NCI-H69 (cell line): ENCODE data around the gene PPFIA3.
A peak's percentile ranks its signal among the peaks of the same experiment; 100 is the strongest.
"Not testable (repeated sequence)": the region's sequence is repeated elsewhere in the genome, so short reads cannot be mapped to it uniquely, and the experiment has no call there.

Experiments
- DNase-seq: peaks from one replicate; lab custom pipeline; 2025; lab: John Stamatoyannopoulos, UW

The PPFIA3 gene

GRCh38 chr19:49103331-49104085 lies 15.8 kb upstream of the PPFIA3 start:
- DNase-seq = no peak

GRCh38 chr19:49104229-49104864 lies 15.0 kb upstream of the PPFIA3 start:
- no peak for DNase-seq

DNA sequence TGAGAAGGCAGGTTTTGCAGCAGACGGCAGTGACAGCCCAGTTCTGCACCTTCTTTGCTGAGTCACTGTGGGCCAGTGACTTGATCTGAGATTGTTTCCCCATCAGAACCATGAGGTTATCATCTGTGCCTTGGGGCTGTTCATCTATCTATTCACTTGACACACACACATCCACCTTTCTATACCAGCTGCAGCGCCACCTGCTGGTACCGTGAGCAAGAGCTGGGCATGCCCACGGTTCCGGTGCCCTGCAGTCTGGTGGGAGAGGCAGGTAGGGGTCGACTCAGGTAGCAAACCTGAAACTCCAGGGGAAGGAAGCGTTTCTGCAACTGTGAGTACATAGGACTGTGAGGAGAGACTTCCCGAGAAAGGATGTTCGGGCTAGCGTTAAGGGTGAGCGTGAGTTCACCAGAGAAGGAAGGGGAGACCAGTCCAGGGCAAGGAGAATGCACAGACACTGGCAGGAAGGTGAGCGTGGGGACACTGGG lies 12.7 kb upstream of the PPFIA3 start:
- DNase-seq = peak; percentile 59

- DNase-seq = no peak
Observed at GRCh38 chr19:49107625-49108459, 11.5 kb upstream of the PPFIA3 start.

DNA sequence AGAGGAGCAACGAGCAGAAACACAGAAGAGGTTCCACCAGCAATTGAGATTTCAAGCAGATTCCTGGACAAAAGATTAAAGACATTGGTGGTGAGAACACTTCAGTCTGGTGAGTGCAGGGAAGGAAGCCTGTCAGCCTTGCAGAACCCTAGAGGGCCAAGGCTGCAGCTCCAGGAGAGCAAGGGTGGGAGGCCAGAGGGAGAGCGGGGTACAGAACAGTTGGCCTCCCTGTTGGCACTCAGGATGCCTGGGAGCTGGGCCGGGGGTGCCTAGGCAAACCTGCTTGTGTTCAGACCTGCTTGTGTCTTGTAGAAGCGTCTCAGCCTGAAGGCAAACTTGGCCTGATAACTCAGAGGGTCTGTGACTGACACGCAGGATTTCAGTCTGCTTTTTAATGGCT lies 10.3 kb upstream of the PPFIA3 start:
- DNase-seq = no peak

DNA sequence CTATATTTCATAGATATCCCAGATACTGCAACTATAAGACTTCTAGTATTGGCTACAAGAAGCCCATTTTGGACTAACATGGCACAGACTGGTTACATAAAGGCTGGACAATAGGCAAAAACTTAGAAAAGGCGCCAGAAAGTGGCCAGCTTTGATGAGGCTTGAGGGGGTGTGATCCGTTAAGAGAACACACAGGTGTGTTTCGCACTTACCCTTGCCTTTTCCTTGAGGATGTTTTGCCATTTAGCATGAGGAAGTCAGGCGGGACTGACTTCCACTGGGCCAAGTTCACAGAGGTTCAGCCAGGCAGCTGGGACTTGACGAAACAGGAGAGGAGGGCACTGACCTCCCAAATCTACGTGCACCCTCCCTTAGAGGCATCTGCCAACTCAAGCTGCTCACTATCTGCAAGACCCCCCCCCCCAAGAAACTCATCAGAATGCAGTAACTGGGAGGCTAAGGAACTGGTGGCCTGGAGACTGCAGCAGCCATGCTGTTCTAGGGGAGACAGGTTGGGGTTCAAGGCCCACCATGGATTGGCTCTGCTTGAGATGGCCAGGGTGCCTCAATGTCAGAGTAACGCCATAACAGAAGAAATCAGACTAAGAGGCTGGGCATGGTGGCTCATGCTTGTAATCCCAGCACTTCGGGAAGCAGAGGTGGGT lies 9.6 kb upstream of the PPFIA3 start:
- no peak for DNase-seq

DNA sequence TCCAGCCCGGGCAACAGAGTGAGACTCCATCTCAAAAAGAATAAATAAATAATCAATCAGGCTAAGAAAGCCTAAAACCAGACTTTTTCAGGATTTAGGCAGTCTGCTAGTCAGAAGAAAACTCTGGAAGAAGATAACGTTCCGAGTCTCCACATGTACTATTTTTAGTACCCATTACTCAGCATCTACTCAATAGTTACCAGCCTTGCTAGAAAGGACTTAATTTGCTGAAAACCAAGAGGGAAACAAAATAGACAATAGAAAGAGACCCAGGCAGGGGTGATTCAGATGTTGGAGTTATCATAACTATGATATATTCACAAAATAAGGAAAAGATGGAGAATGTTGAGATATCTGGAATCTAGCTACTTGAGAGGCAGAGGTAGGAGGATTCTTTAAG lies 8.8 kb upstream of the PPFIA3 start:
- no peak for DNase-seq

DNA sequence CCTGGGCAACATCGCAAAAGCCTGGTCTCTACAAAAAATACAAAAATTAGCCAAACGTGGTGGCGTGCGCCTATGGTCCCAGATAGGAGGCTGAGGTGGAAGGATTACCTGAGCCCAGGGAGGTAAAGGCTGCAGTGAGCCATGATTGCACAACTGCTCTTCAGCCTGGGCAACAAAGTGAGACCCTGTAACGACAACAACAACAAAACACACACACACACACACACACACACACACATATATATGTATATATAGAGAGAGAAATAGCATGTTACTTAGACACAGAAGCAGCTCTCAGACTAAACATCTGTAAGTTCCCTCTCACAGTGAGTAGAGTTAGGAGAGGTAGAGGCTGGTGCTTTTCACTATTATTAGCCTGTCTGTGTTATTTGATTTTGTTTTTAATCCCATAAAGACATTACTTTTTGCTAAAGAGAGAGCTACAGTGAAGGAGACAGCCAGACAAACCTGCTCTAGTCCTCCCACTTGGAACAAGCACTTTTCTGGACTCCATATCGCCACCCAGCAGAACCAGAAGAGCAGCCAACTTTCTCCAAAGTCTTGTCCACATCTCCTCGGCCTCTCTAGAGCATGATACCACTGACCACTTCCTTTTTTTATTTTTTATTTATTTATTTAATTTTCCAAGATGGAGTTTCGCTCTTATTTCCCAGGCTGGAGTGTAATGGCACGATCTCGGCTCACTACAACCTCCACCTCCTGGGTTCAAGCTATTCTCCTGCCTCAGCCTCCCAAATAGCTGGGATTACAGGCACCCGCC lies 7.9 kb upstream of the PPFIA3 start:
- DNase-seq = no peak

- DNase-seq = peak; percentile 88
Observed at GRCh38 chr19:49113762-49114629, 5.3 kb upstream of the PPFIA3 start, which contains the start of gene LIN7B. TSS of gene LIN7B (plus strand) at chr19:49114370. CDS start at chr19:49114405, 35 bp downstream.

DNA sequence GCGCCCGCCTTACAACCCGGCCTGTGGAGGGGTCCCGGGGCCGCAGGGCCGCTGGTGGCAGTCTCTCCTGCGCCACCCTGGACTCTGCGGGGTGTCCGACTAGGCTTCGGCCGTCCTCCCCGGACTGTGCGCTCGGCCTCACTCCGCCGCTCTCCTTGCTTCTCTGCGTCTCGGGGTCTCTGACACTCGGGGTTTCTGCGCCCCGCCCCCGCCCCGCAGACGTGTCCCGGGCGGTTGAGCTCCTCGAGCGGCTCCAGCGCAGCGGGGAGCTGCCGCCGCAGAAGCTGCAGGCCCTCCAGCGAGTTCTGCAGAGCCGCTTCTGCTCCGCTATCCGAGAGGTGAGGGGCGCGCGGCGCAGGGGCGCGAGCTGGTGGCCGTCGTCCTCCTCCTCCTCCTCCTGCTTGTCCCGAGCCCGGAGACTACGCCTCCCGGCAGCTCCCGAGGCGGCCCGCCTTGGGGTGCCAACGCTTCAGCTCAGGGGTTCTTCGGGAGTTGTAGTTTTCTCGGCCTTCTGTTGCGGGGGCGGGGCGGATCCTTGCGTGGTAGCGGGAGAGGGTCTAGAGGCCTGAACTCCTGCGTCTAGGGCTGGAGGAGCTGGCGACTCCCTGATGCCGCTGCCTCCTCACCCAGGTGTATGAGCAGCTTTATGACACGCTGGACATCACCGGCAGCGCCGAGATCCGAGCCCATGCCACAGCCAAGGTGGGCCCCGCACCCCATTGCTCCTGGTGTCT lies 4.5 kb upstream of the PPFIA3 start:
- peak; percentile 70 for DNase-seq

DNA sequence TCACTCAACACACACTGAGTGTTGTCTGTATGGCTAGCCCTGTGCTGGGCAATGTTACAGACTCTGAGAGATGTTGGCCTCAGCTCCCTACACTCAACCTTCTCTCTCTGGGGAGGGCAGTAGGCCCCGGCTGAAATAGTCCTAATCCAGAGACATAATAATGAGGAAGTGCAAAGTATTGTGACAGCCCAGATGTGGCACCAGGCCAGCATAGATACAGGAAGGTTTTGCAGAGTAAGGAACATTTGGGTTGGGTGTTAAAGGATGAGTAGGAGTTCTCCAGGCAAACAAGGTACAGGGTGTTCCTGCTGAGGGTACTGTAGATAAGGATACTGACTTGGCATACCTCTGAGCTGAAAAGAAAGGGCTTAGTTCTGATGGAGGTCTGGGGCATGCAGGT lies 2.8 kb upstream of the PPFIA3 start:
- no peak for DNase-seq

GRCh38 chr19:49117677-49118564 lies 1.4 kb upstream of the PPFIA3 start:
- no peak for DNase-seq

- DNase-seq = peak; percentile 97
Observed at GRCh38 chr19:49118565-49119410, 556 bp upstream of the PPFIA3 start, which contains the start of gene C19orf73. TSS of gene C19orf73 (minus strand) at chr19:49119143. CDS start at chr19:49119022, 121 bp downstream.

GRCh38 chr19:49120325-49120683 lies 960 bp downstream of the PPFIA3 start:
- peak; percentile 44 for DNase-seq

DNA sequence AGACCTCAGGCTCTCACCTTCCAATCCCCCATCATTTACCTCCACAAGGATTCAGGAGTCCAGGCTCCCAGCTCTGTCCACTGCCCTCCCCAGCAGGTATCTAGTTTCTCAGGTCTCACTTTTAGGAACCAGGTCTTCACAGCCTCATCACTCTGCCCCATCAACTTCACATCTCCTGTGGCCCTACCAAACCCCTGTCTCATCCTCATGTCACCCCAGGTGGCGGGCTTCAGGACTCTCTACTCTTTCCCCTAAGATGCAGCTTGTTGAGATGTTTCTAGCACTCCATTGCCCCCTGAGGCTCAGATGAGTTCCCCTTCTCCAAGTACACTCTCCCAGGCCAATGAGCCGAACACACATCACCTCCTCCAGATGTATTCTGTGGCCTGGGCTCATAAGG lies 1.5 kb downstream of the PPFIA3 start:
- DNase-seq = no peak

GRCh38 chr19:49121841-49122240 lies 2.5 kb downstream of the PPFIA3 start:
- not testable (repeated sequence) for DNase-seq

- not testable (repeated sequence) for DNase-seq
Observed at GRCh38 chr19:49123285-49123684, 3.9 kb downstream of the PPFIA3 start.
